Left lung (tissue), 10 donors: Measurements from ENCODE around the gene GAP43. TPM values are rescaled to one million over a fixed set of nuclear protein-coding genes. Genes with fewer than 3 reads are reported as not detected.

Experiments used
- ATAC-seq: fragments of 200-7000 bp; cut with Tn5 transposase; one replicate; pipeline ENCODE4 v1.9.1; 2020; ENCODE audit warnings: moderate library complexity
- DNase-seq, 4 donors: peaks; one replicate each; pipeline ENCODE4 v3.0.0-alpha.2; 2013 to 2020
- H3K27ac ChIP-seq, 2 donors: fragments of 200-600 bp; sonication (generic) in 1 of 2; one replicate each; pipeline versions ENCODE4 v1.5.0 to v1.8.0; 2020 to 2021
- H3K27me3 ChIP-seq, 2 donors: fragments of 200-600 bp; sonication (generic) in 1 of 2; one replicate each; pipeline versions ENCODE4 v1.5.0 to v1.8.0; 2020 to 2021
- H3K36me3 ChIP-seq, 2 donors: fragments of 200-600 bp; sonication (generic) in 1 of 2; one replicate each; pipeline versions ENCODE4 v1.5.0 to v1.8.0; 2020 to 2021
- H3K4me1 ChIP-seq, 2 donors: fragments of 200-600 bp; one replicate each; pipeline ENCODE4 v1.8.0; 2021
- H3K4me3 ChIP-seq, 2 donors: fragments of 200-600 bp; sonication (generic) in 1 of 2; one replicate each; pipeline versions ENCODE4 v1.5.0 to v1.8.0; 2020 to 2021; ENCODE audit warnings: mild to moderate bottlenecking in 1 of 2
- H3K9me3 ChIP-seq, 2 donors: fragments of 200-600 bp; sonication (generic) in 1 of 2; one replicate each; pipeline versions ENCODE4 v1.5.0 to v1.8.0; 2020 to 2021
- intact Hi-C, 2 donors: fragments of 100-400 bp; cut with DNase I; formaldehyde crosslinking; loops; one replicate each; pipeline versions ENCODE4 v1.11.2 to v1.14.2; 2022
- polyA plus RNA-seq, 6 donors: library from polyadenylated mRNA; unstranded; fragments of 120-200 nt; gene quantifications; one replicate each; pipeline ENCODE4 v1.2.1, GENCODE V29; 2013; ENCODE audit not compliant: insufficient read length in 6 of 6
- total RNA-seq, 2 donors: library from RNA; stranded (reverse); fragmentation: NEBNext Ultra II Directional; extraction: Animal tissue kit (Norgen Biotek cat#: 25700); gene quantifications; one replicate each; pipeline ENCODE4 v1.2.1, GENCODE V29; 2021
- TF ChIP-seq, protein P1 (sequence below), 2 donors: fragments of 200-600 bp; sonication (generic) in 1 of 2; IDR thresholded peaks; one replicate each; pipeline versions ENCODE4 v1.5.0 to v1.8.0; 2021; ENCODE audit warnings: antibody characterized with exemption in 2 of 2
- donor health status: DM: no; HTN: yes; CAD: no.
- donor health status: DM: no; HTN: no; CAD: no.

Gene GAP43
- total and polyA plus RNA-seq, 8 donors, result 0.29 to 0.54 (median 0.41) TPM; not detected in 1

DNA sequence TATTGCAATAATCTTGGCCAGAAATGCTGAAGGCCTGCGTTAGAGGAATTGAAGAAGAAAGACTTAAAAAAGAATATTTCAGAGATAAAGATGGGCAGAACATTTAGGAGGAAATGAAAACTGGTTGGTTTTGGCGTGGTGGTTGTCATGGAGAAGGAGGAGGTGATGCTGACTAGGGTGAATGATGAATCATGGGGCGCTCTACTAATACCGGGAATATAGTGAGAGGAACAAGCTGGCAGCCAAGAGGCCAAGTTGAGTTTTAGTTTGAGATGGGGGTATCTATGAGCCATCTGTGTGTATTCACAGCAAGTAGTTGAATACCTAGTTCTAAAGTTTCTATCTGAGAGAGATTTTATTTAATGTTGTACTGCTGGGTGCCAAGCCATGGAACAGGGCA, 6.8 kb upstream of the GAP43 start:
- Histone ChIP-seq H3K4me1 (no peaks in the 10 kb centered on the region), H3K27me3 (no peaks in the 10 kb centered on the region), H3K4me3 (no peak overlapping the region), H3K36me3 (no peaks in the 10 kb centered on the region), H3K9me3 (no peaks in the 10 kb centered on the region), H3K27ac (no peak overlapping the region)
- ATAC-seq, result no peak
- TF ChIP-seq, protein P1, sequence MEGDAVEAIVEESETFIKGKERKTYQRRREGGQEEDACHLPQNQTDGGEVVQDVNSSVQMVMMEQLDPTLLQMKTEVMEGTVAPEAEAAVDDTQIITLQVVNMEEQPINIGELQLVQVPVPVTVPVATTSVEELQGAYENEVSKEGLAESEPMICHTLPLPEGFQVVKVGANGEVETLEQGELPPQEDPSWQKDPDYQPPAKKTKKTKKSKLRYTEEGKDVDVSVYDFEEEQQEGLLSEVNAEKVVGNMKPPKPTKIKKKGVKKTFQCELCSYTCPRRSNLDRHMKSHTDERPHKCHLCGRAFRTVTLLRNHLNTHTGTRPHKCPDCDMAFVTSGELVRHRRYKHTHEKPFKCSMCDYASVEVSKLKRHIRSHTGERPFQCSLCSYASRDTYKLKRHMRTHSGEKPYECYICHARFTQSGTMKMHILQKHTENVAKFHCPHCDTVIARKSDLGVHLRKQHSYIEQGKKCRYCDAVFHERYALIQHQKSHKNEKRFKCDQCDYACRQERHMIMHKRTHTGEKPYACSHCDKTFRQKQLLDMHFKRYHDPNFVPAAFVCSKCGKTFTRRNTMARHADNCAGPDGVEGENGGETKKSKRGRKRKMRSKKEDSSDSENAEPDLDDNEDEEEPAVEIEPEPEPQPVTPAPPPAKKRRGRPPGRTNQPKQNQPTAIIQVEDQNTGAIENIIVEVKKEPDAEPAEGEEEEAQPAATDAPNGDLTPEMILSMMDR (IDR thresholded peaks at IDR 0.05), result no peak
- intact Hi-C loops, result no loop called here
- DNase-seq, result no peak

DNA sequence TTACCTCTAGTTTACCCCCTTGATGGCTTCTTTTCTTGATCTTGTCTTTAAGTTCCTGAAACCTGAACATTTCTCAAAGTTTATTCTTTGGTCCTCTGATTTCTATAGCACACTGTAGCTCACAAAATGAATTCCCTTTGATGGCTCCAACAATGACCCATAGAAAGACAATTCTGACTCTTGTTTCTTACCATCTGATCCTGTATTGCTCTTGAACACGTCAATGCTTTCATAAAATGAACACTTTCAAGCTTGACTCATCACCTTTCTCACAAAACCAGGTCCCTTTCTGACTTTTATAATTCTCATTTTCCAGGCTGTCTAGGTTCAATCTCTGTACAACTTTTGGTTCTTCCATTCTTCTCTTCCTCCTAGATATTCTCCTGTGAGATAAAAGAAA, 5.7 kb upstream of the GAP43 start:
- H3K4me3 ChIP-seq, result no peak overlapping the region
- H3K9me3 ChIP-seq, result no peaks in the 10 kb centered on the region
- H3K27ac ChIP-seq, result no peak overlapping the region
- DNase-seq (no peak), ATAC-seq (no peak)
- TF ChIP-seq, protein P1 (IDR thresholded peaks at IDR 0.05), result no peak
- no peaks in the 10 kb centered on the region for H3K36me3 ChIP-seq
- intact Hi-C loops, result no loop called here
- no peaks in the 10 kb centered on the region for H3K27me3 ChIP-seq
- H3K4me1 ChIP-seq, result no peaks in the 10 kb centered on the region

DNA sequence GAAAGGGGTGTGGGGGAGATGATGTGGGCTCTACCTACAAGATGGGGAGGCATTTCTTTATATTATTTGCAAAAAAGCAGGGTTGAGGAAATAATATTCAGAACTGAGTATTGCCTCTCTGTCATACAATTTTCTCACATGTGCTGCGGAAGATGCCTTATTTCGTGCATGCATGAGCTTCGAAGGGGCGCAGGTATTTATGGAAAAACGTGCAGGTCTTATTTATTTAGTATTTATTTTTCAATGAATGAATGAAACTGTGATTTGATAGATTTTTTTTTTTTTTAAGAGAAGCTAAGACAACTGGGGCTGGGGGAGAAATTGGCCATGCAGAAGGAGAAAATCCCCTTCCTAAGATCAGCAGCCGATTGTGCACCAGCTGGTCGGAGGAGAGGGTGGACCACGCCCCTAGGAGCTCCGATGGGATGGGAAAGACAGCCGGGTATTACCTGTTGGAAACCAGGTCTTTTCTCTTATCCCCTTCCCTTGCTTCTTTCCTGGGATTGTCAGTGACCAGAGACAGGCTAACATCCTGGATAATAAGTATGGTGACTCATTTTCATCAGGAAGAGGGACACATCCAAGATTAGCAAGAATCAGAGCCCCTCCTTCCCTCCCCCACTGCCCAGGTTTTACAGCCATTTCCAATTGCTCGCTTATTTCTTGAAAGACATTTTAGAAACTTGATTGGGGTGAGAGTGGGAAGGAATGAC, 875 bp downstream of the GAP43 start:
- no peak overlapping the region for H3K4me3 ChIP-seq
- H3K4me1 ChIP-seq, result no peaks in the 10 kb centered on the region
- no peaks in the 10 kb centered on the region for H3K9me3 ChIP-seq
- no peak overlapping the region for H3K27ac ChIP-seq
- DNase-seq (no peak), ATAC-seq (no peak)
- TF ChIP-seq, protein P1 (IDR thresholded peaks at IDR 0.05), result no peak
- H3K27me3 ChIP-seq, result peaks cover 8 to 41% of the 10 kb centered on the region in 2 donors
- no peaks in the 10 kb centered on the region for H3K36me3 ChIP-seq
- intact Hi-C loops, result no loop called here

DNA sequence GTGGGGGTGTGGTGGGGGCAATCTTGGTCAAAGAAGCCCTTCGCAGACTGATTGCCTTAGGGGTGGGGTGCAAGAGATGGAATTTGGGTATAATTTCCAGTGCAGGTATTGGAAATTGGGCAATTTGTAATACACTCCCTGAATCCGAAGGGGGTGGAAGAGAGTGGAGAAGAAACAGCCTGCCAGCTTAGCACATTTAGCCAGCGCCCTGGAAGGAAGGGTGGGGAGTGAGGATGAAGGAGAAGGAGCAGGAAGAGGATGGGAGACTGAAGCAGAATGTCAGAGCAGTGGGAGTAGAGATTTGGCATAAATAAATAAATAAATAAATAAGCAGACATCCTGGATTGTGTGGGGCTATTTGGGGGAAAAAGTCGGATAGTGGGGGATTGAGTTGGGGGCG, 1.6 kb downstream of the GAP43 start:
- H3K27me3 ChIP-seq, result peaks cover 8 to 41% of the 10 kb centered on the region in 2 donors
- DNase-seq (no peak), ATAC-seq (no peak)
- H3K9me3 ChIP-seq, result no peaks in the 10 kb centered on the region
- intact Hi-C loops, result no loop called here
- H3K27ac ChIP-seq, result no peak overlapping the region
- no peak overlapping the region for H3K4me3 ChIP-seq
- no peaks in the 10 kb centered on the region for H3K36me3 ChIP-seq
- H3K4me1 ChIP-seq, result no peaks in the 10 kb centered on the region
- TF ChIP-seq, protein P1 (IDR thresholded peaks at IDR 0.05), result no peak

DNA sequence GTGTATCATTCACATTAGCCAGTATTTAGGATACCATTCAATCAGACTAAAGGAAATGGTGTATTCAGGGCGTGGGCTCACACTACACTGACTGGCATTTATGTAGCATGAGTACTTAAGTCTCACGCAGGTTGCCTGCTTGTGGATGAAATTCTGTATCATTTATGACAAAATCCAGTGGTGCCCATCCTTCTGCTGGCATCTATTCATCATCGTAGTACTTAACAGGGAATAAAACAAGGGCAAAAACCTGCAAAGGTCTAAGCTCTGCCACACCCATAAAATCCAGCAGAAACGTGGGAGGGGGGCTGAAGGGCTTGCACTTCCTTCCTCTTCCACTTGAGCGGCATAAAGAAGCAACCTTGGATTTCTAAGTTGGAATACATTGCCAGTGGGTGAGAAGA, 2.7 kb downstream of the GAP43 start:
- Histone ChIP-seq H3K4me1 (no peaks in the 10 kb centered on the region), H3K36me3 (no peaks in the 10 kb centered on the region), H3K4me3 (no peak overlapping the region), H3K27me3 (peaks cover 8 to 41% of the 10 kb centered on the region in 2 donors), H3K27ac (no peak overlapping the region), H3K9me3 (no peaks in the 10 kb centered on the region)
- intact Hi-C loops, result no loop called here
- ATAC-seq (no peak), DNase-seq (no peak)
- TF ChIP-seq, protein P1 (IDR thresholded peaks at IDR 0.05), result no peak
